HepG2 (cell line): ENCODE measurements around the gene HPCAL1. TPM values are rescaled to one million over a fixed set of nuclear protein-coding genes. Genes with fewer than 3 reads are reported as not detected.
A peak's percentile ranks its signal among the peaks of the same experiment; 100 is the strongest.

Experiments
- CBX2 ChIP-seq, 2 experiments: fragments of 200-600 bp in 1 of 2; sonication (generic); formaldehyde crosslinking in 1 of 2; IDR thresholded peaks; 2 replicates each; pipeline versions ENCODE4 v1.7.0 to v1.8.1; 2018 to 2022; ENCODE audit warnings: low read depth in 2 of 2, low read length in 1 of 2, mild to moderate bottlenecking in 1 of 2, missing genetic modification reagents in 1 of 2
- ELF1 ChIP-seq: sonication (generic); formaldehyde crosslinking; IDR thresholded peaks from 2 replicates; pipeline ENCODE4 v1.4.0; 2020; ENCODE audit warnings: missing genetic modification reagents
- FOXA1 ChIP-seq, 2 experiments: fragments of 450-650 bp in 1 of 2; sonication (generic) in 1 of 2; formaldehyde crosslinking in 1 of 2; IDR thresholded peaks; 2 replicates each; pipeline versions ENCODE4 v1.4.0 to v1.6.1; 2016 to 2020; ENCODE audit warnings: missing genetic modification reagents in 1 of 2
- GATA4 ChIP-seq: sonication (generic); IDR thresholded peaks from 2 replicates; pipeline ENCODE4 v1.6.1; 2016; ENCODE audit warnings: antibody characterized with exemption, low read depth, borderline replicate concordance
- GATAD1 ChIP-seq: IDR thresholded peaks from 2 replicates; pipeline ENCODE4 v1.6.1; 2016; ENCODE audit warnings: missing genetic modification reagents, missing compliant biosample characterization
- GATAD2A ChIP-seq: IDR thresholded peaks from 2 replicates; pipeline ENCODE4 v1.6.1; 2016
- HHEX ChIP-seq: IDR thresholded peaks from 2 replicates; pipeline ENCODE4 v1.6.1; 2016; ENCODE audit warnings: control low read depth
- MEF2D ChIP-seq: sonication (generic); formaldehyde crosslinking; IDR thresholded peaks from 2 replicates; pipeline ENCODE4 v1.5.1; 2020; ENCODE audit warnings: mild to moderate bottlenecking, missing genetic modification reagents
- NFATC3 ChIP-seq: sonication (generic); formaldehyde crosslinking; IDR thresholded peaks from 2 replicates; pipeline ENCODE4 v1.5.1; 2020; ENCODE audit warnings: mild to moderate bottlenecking, missing genetic modification reagents
- NFE2L1 ChIP-seq: sonication (generic); formaldehyde crosslinking; IDR thresholded peaks from 2 replicates; pipeline ENCODE4 v1.4.0; 2020; ENCODE audit warnings: missing genetic modification reagents, mild to moderate bottlenecking, borderline replicate concordance
- NFIC ChIP-seq: IDR thresholded peaks from 2 replicates; pipeline ENCODE4 v1.6.1; 2012; ENCODE audit warnings: mild to moderate bottlenecking, low read length, inconsistent platforms
- PCBP1 ChIP-seq: fragments of 200-400 bp; formaldehyde crosslinking; IDR thresholded peaks from 2 replicates; pipeline ENCODE4 v1.6.1; 2017; ENCODE audit warnings: mild to moderate bottlenecking, low read depth, low read length, borderline replicate concordance
- RBFOX2 ChIP-seq: fragments of 200-400 bp; formaldehyde crosslinking; IDR thresholded peaks from 2 replicates; pipeline ENCODE4 v1.6.1; 2017; ENCODE audit warnings: low read depth, mild to moderate bottlenecking, low read length
- polyA plus RNA-seq, 8 experiments: library from polyadenylated mRNA; depleted of rRNA in 3 of 8; stranded (reverse) in 7 of 8; unstranded in 1 of 8; fragments of >200 nt; fragmentation: Illumina TruSeq in 4 of 8; extraction: Trizol in 4 of 8; gene quantifications; 2 replicates each; pipeline versions ENCODE4 v1.2.1 to v1.2.3, GENCODE V29; 2011 to 2016; ENCODE audit warnings: low read depth in 4 of 8, missing spikeins in 1 of 8, mixed read lengths in 1 of 8; ENCODE audit not compliant: insufficient read depth in 1 of 8
- total RNA-seq, 5 experiments: library from RNA; depleted of rRNA; stranded (reverse); fragments of >200 nt; fragmentation: Illumina TruSeq; extraction: Trizol; gene quantifications; 2 replicates each; pipeline ENCODE4 v1.2.3, GENCODE V29; 2016; ENCODE audit warnings: low read depth in 1 of 5
- TF ChIP-seq, protein P1 (sequence below): sonication (generic); formaldehyde crosslinking; IDR thresholded peaks from 2 replicates; pipeline ENCODE4 v1.5.1; 2020; ENCODE audit warnings: mild to moderate bottlenecking, missing genetic modification reagents, borderline replicate concordance
- TF ChIP-seq, protein P2 (sequence below): IDR thresholded peaks from 2 replicates; pipeline ENCODE4 v1.6.1; 2016
- TF ChIP-seq, protein P3 (sequence below): sonication (generic); formaldehyde crosslinking; IDR thresholded peaks from 2 replicates; pipeline ENCODE4 v1.9.0; 2022; ENCODE audit warnings: missing genetic modification reagents, mild to moderate bottlenecking, borderline replicate concordance
- TF ChIP-seq, protein P4 (sequence below): sonication (generic); formaldehyde crosslinking; IDR thresholded peaks from 2 replicates; pipeline ENCODE4 v1.4.0; 2020; ENCODE audit warnings: missing genetic modification reagents
- TF ChIP-seq, protein P5 (sequence below): sonication (generic); IDR thresholded peaks from 2 replicates; pipeline ENCODE4 v1.6.1; 2016; ENCODE audit warnings: low read depth, borderline replicate concordance

Gene HPCAL1
- total and polyA plus RNA-seq, 2 of the 13 experiments (the other 11 are each of a cell fraction or from before 2014, with no cell fraction given) = 29.5 to 29.9 TPM

DNA sequence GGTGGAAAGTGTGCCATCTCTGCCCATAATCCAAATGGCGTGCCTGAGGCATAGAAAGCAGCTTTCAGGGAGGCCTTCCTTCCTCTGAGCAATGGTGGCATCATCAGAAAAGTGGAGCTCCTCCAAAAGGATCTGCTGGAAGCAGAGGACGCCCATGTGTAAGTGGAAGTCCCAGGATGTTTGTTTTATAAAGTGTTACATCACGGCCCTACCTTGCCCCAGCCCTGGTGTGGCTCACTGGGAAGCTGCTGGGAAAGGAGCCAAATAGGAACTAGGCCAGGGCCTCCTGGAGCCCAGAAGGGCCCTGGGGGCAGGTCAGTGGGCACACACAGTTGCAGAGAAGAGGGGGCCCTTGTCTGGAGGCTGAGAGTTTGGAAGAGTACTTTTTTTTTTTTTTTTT lies 149.6 kb downstream of the HPCAL1 start (continued):
- TF ChIP-seq, protein P1, sequence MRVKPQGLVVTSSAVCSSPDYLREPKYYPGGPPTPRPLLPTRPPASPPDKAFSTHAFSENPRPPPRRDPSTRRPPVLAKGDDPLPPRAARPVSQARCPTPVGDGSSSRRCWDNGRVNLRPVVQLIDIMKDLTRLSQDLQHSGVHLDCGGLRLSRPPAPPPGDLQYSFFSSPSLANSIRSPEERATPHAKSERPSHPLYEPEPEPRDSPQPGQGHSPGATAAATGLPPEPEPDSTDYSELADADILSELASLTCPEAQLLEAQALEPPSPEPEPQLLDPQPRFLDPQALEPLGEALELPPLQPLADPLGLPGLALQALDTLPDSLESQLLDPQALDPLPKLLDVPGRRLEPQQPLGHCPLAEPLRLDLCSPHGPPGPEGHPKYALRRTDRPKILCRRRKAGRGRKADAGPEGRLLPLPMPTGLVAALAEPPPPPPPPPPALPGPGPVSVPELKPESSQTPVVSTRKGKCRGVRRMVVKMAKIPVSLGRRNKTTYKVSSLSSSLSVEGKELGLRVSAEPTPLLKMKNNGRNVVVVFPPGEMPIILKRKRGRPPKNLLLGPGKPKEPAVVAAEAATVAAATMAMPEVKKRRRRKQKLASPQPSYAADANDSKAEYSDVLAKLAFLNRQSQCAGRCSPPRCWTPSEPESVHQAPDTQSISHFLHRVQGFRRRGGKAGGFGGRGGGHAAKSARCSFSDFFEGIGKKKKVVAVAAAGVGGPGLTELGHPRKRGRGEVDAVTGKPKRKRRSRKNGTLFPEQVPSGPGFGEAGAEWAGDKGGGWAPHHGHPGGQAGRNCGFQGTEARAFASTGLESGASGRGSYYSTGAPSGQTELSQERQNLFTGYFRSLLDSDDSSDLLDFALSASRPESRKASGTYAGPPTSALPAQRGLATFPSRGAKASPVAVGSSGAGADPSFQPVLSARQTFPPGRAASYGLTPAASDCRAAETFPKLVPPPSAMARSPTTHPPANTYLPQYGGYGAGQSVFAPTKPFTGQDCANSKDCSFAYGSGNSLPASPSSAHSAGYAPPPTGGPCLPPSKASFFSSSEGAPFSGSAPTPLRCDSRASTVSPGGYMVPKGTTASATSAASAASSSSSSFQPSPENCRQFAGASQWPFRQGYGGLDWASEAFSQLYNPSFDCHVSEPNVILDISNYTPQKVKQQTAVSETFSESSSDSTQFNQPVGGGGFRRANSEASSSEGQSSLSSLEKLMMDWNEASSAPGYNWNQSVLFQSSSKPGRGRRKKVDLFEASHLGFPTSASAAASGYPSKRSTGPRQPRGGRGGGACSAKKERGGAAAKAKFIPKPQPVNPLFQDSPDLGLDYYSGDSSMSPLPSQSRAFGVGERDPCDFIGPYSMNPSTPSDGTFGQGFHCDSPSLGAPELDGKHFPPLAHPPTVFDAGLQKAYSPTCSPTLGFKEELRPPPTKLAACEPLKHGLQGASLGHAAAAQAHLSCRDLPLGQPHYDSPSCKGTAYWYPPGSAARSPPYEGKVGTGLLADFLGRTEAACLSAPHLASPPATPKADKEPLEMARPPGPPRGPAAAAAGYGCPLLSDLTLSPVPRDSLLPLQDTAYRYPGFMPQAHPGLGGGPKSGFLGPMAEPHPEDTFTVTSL (CRISPR knock-in tag) = no peak; the same call in 1 of the 2 replicates
- TF ChIP-seq, protein P2, sequence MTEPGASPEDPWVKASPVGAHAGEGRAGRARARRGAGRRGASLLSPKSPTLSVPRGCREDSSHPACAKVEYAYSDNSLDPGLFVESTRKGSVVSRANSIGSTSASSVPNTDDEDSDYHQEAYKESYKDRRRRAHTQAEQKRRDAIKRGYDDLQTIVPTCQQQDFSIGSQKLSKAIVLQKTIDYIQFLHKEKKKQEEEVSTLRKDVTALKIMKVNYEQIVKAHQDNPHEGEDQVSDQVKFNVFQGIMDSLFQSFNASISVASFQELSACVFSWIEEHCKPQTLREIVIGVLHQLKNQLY (CRISPR knock-in tag) = 0 out of 2 replicates have a peak, but pooled peaks have one; percentile 20
- TF ChIP-seq RBFOX2 (no peak), NFE2L1 (CRISPR knock-in tag) (no peak), FOXA1 (IDR thresholded peaks at IDR 0.05) (no peak), FOXA1 (CRISPR knock-in tag; IDR thresholded peaks at IDR 0.05) (peak; percentile 82), PCBP1 (no peak), GATAD2A (peak; percentile 94), CBX2 (IDR thresholded peaks at IDR 0.05; ENCODE audit: low read depth, low read length) (no peak), CBX2 (CRISPR knock-in tag; IDR thresholded peaks at IDR 0.05; ENCODE audit: low read depth) (no peak), ELF1 (CRISPR knock-in tag) (peak; percentile 58), HHEX (no peak), NFATC3 (CRISPR knock-in tag) (no peak), NFIC (0 out of 2 replicates have a peak, but pooled peaks have one; percentile 45), MEF2D (CRISPR knock-in tag) (0 out of 2 replicates have a peak, but pooled peaks have one; percentile 14), GATA4 (no peak), GATAD1 (CRISPR knock-in tag) (peak; percentile 37; the same call in 1 of the 2 replicates)
- TF ChIP-seq, protein P3, sequence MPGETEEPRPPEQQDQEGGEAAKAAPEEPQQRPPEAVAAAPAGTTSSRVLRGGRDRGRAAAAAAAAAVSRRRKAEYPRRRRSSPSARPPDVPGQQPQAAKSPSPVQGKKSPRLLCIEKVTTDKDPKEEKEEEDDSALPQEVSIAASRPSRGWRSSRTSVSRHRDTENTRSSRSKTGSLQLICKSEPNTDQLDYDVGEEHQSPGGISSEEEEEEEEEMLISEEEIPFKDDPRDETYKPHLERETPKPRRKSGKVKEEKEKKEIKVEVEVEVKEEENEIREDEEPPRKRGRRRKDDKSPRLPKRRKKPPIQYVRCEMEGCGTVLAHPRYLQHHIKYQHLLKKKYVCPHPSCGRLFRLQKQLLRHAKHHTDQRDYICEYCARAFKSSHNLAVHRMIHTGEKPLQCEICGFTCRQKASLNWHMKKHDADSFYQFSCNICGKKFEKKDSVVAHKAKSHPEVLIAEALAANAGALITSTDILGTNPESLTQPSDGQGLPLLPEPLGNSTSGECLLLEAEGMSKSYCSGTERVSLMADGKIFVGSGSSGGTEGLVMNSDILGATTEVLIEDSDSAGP (CRISPR knock-in tag) = no peak
- TF ChIP-seq, protein P4, sequence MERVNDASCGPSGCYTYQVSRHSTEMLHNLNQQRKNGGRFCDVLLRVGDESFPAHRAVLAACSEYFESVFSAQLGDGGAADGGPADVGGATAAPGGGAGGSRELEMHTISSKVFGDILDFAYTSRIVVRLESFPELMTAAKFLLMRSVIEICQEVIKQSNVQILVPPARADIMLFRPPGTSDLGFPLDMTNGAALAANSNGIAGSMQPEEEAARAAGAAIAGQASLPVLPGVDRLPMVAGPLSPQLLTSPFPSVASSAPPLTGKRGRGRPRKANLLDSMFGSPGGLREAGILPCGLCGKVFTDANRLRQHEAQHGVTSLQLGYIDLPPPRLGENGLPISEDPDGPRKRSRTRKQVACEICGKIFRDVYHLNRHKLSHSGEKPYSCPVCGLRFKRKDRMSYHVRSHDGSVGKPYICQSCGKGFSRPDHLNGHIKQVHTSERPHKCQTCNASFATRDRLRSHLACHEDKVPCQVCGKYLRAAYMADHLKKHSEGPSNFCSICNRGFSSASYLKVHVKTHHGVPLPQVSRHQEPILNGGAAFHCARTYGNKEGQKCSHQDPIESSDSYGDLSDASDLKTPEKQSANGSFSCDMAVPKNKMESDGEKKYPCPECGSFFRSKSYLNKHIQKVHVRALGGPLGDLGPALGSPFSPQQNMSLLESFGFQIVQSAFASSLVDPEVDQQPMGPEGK (CRISPR knock-in tag) = peak; percentile 77
- TF ChIP-seq, protein P5, sequence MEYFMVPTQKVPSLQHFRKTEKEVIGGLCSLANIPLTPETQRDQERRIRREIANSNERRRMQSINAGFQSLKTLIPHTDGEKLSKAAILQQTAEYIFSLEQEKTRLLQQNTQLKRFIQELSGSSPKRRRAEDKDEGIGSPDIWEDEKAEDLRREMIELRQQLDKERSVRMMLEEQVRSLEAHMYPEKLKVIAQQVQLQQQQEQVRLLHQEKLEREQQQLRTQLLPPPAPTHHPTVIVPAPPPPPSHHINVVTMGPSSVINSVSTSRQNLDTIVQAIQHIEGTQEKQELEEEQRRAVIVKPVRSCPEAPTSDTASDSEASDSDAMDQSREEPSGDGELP = peak; percentile 55; the same call in 1 of the 2 replicates
